Skin epidermis (tissue), 12 donors: Measurements from ENCODE around the gene ATOSB.
"Not testable (repeated sequence)": the region's sequence is repeated elsewhere in the genome, so short reads cannot be mapped to it uniquely, and the experiment has no call there.

Experiments
- H3K27ac ChIP-seq, 21 experiments: fragments of 200-600 bp; sonication (generic) in 11 of 21; one replicate each; pipeline ENCODE4 v1.5.0; 2020; ENCODE audit warnings: mild to moderate bottlenecking in 3 of 21, inconsistent platforms in 2 of 21, moderate library complexity in 2 of 21
- H3K4me3 ChIP-seq, 7 experiments: fragments of 200-600 bp; sonication (generic) in 2 of 7; one replicate each; pipeline ENCODE4 v1.5.0; 2020; ENCODE audit warnings: inconsistent platforms in 2 of 7, mild to moderate bottlenecking in 2 of 7, moderate library complexity in 1 of 7

The ATOSB gene, protein sequence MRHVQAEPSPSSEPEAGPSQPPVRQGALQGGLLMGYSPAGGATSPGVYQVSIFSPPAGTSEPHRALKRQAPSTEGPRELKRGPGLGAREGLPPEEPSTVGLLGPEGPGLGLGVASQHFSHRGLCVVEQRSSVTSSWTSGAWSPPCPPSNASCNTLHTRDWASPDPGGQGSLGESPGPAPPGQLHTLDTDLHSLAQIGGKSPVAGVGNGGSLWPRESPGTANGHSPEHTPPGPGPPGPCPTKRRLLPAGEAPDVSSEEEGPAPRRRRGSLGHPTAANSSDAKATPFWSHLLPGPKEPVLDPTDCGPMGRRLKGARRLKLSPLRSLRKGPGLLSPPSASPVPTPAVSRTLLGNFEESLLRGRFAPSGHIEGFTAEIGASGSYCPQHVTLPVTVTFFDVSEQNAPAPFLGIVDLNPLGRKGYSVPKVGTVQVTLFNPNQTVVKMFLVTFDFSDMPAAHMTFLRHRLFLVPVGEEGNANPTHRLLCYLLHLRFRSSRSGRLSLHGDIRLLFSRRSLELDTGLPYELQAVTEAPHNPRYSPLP

DNA sequence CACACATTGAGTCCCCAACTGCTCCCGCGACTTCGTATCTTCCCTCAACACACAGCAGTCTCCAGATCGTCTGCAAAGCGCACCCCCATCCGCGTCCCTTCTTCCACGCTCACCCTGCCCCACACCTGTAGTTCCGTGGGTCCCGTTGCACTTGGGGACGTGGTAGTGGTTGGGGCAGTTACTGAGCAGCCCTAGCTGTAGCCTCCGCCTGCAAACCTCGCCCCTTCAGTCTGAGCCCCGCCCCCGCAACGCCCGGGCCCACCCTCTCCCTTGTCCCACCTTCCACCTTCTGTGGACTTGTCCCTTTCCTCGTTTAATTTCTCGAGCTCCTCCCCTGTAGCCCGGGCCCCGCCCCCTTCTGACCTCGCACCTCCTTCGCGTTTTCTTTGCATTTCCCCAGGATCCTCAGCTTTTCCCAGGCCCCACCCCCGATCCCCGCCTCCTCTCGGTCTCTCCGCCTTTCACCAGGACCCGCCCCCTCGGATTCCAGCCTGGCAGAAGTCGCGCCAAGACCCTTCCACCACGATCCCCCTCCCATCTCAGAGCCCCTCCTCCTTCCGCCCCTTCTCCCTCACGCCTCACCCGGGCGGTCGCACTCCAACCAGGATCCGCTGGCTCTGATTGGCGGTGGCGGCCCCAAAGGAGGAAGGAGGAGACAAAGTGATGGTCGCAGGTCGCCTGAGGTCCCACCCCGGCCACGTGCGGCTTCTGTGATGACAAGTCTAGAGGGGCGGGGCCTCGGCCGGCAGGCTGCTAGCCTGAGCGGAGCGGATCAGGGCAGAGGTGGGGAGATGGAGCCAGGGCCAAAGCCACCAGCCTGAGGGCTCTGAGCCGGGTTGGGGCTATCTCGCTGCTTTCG is at the start of gene ATOSB:
Gene ATOSB, minus strand, starts transcription at position 183 of the 859 bp plus-strand sequence. CDS start 7,588 bp downstream, outside the sequence.
- peak within 1 kb of the TSS; percentile 49 to 63 (median 57) for H3K4me3 ChIP-seq
- H3K27ac ChIP-seq, result peak within 1 kb of the TSS; percentile 36 to 97 (median 90)

DNA sequence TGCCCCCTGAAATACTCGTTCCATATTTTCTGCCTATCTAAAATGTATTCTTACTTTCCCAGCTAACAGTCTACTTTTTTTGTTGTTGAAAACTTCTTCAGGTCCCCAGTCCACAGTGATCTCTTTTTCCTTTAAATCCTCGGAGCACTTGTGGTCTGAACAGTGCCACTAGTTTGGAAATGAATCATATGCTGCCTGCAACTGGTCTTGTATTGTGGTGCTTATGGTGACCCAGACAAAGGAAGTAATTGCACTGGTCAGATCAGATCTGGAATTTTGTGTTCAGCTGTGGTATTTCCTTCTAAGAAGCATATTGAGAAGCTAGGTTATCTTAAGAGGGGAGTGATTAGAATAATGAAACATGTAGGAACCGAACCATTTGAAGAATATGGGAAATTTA is 49.0 kb upstream of the ATOSB start:
- Histone ChIP-seq H3K27ac (no peak overlapping the region), H3K4me3 (no peak overlapping the region)

DNA sequence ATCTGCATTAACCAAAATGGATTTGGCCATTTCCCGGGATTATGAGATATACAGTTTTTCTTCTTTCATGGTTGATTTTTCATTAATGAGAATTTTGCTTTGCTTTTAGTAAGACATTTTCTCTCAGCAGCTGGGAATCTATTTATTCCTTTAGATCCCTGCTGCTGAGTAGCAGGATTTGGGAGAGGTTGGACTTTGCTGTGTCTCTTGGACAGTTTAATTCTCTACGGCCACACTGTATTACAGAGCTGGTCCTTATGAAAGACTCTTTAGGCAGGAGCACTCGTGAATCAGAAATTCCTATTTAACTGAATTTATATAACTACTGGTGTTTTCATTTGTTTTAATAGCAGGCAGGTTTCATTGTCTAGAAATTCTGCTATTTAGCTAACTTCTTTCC is 47.8 kb upstream of the ATOSB start:
- Histone ChIP-seq H3K27ac (peak overlapping the region in 1 of 21 experiments; percentile 2), H3K4me3 (no peak overlapping the region)

DNA sequence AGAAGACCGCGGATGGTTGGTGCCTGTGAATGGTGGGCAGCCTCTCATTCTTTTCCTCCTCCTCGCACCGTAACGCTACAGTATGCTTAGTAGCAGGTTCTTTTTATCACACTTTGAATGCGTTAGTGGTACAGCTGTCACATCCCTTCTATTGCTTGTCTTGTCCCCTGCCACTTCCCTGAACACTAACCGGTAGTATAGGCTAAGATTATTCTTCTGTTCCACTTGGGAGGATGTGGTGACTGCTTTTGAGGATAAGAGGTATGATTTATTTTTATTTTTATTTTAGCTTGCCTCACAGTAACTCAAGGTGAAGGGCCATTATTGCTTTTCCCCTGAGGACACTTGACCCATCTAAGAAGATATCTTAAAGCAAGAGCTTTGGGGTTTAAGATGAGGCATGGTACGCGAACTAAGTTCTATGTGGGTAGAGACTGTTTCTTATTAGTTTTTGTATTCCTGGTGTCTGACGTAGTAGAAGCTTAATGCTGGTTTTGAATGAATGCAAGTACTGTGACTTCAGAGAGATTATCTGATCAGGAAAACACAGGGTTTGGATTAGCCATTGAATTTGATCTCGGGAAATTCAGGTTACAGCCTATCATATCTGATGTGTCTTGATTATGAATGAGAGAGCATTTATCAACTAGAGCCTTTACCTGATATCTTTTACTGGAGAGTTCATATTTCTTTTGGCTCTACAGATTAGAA is 47.1 kb upstream of the ATOSB start:
- H3K4me3 ChIP-seq, result peak overlapping the region; percentile 63 to 80 (median 72)
- peak overlapping the region in 16 of 21 experiments; percentile 72 to 95 (median 83) for H3K27ac ChIP-seq

DNA sequence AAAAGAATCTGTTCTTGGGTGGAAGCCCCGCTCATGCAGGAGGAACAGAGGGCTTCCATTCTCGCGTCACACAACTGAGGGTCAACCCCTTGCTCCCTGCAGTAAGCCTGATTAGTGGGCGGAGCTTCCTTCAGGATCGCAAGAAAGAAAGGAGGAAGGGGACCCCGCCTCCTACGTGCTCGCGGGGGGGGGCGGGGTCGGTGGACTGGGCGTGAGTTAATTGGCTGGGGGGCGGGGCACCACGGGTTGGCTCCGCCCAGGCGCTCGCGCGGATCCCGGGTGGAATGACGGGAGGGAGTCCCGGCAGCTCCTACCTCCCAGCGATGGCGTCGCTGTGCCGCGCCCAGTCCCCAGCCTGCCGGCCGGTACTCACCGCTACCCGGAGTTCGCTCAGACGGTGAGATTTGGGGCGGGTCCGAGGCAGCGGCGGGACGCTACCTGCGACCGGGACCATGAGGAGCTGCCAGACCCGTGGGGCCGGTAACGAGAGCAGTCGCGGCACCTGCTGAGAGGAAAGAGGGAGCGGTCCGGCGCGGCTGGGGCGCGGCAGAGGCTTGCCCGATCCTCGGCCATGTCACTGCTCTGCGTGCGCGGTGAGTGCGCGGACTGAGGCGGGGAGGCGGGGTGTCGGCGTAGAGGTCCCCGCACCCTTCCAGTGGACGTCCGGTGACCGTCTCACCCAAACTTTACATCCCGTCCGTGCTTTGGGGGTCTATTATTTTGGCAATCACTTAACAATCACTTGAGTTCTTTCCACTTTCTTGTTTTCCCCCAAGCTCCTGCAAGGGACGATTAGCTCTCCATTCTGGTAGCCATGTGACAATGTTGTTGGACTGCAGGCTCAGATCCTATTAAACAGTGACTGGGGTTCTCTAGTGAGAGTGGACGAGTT is 46.3 kb upstream of the ATOSB start, which contains the start of gene UNC13B:
Gene UNC13B, plus strand, starts transcription at position 297 of the 892 bp plus-strand sequence. Its CDS starts 275 bp downstream, at position 572.
- peak within 1 kb of the TSS; percentile 1 to 95 (median 79) for H3K27ac ChIP-seq
- peak within 1 kb of the TSS; percentile 63 to 80 (median 72) for H3K4me3 ChIP-seq

DNA sequence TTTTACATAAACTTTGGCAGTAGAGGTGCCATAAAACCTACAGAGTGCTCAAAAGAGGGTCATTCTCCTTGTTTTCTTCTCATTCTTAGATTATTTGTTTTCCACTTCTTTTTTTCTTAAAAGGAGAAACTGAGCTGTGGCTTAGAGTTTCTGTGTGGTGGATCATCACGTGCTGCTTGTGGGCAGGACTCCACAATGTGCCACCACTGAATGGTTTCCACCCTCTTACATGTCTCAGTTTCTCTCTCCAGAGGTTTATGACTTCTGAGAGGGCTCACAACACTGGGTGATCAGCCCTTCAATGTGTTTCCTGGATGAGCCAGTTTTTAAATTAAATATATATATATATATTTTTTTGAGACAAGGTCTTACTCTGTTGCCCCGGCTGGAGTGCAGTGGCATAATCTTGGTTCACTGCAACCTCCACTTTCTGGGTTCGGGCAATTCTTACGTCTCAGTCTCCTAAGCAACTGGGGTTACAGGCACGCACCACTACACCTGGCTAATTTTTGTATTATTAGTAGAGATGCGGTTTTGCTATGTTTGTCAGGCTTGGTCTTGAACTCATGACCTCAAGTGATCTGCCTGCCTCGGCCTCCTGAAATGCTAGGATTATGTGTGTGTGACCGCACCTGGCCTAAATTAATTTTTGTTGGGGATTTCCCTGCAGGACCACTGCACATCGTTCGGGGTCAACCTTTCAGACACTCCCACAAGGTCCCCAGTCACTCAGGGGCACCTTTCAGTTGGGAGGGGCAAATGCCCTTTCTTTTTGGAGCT is 43.0 kb upstream of the ATOSB start:
- H3K27ac ChIP-seq, result no peak overlapping the region
- H3K4me3 ChIP-seq, result no peak overlapping the region

DNA sequence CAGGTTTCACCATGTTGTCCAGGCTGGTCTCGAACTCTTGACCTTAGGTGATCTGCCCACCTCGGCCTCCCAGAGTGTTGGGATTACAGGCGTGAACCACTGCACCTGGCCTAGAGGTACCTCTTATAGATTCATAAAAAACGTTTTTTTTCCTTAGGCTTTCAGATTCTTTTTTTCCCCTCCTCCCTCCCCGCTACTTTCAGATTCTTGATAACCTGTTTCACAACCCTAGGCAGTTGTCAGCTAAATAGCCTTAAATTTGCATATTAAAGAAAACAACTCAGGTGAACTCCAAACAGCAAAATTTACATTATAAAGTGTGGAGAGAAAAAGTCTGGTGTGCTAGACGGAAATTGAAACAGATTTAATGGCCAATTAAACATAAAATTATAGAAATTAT is 42.2 kb upstream of the ATOSB start:
- H3K27ac ChIP-seq, H3K4me3 ChIP-seq: not testable (repeated sequence)

DNA sequence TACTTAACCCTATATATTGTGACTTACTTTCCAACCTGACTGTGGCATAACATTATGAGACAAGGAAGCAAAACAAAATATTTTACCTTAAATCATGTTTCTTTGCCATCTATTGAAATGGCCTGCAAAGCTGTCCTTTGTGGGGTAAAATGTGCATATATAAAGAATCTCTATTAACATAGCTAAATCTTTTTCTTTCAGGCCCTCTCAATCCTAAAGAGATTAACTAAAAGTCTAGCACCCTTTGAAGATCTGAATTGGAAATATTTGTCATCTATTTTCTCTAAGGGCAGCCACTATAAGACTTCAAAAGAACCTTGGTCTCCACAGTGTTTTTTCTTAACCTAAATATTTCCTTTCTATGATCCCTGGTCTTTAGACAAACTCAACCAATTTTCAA is 41.1 kb upstream of the ATOSB start:
- H3K4me3 ChIP-seq, result no peak overlapping the region
- H3K27ac ChIP-seq, result no peak overlapping the region

DNA sequence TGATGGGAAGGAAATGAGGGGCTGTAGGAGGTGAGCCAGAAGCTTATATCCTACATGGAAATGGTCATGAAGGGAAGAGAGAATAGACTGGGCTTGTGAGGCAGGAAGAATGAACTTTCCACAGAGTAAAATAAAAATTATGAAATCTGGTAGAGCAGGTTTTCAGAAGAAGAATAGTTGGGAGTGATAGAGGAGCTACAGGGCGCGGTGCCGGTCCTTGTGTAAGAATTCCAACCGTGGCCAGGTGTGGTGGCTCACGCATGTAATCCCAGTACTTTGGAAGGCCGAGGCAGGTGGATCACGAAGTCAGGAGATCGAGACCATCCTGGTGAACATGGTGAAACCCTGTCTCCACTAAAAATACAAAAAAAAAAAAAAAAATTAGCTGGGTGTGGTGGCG is 37.3 kb upstream of the ATOSB start:
- H3K27ac ChIP-seq, result no peak overlapping the region

DNA sequence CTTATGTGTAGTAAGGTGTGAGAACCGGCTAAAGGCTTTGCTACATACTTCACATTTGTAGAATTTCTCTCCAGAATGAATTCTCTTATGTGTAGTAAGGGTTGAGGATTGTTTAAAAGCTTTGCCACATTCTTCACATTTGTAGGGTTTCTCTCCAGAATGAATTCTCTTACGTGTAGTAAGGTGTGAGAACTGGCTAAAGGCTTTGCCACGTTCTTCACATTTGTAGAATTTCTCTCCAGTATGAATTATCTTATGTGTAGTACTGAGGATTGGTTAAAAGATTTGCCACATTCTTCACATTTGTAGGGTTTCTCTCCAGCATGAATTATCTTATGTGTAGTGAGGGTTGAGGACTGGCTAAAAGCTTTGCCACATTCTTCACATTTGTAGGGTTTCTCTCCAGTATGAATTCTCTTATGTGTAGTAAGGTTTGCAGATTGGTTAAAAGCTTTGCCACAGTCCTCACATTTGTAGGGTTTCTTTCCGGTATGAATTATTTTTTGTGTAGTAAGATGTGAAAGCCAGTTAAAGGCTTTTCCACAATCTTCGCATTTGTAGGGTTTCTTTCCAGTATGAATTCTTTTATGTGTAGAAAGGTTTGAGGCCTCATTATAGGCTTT is 32.4 kb upstream of the ATOSB start:
- H3K27ac ChIP-seq, H3K4me3 ChIP-seq: not testable (repeated sequence)

More for the DNA sequence above, 37.3 kb upstream of the ATOSB start:
- no peak overlapping the region for H3K4me3 ChIP-seq

DNA sequence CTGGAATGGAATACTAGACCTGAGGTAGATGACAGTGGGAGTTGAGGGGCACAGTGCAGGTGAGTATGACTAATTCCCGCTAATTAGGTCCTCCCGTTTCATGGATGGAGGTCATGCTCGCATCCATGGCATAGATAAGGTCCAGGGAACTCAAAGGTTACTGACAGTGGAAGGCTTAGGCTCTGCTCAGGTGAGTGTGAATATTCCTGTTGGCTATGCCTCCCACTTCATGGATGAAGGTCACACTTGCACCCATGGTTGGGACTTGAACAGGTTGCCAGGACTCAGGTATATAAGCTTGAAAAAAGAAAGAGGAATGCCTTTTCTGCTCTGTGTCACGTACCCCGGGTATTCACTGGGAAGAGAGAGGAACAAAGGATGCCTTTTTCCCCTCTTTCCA is 26.4 kb upstream of the ATOSB start:
- no peak overlapping the region for H3K4me3 ChIP-seq
- no peak overlapping the region for H3K27ac ChIP-seq

DNA sequence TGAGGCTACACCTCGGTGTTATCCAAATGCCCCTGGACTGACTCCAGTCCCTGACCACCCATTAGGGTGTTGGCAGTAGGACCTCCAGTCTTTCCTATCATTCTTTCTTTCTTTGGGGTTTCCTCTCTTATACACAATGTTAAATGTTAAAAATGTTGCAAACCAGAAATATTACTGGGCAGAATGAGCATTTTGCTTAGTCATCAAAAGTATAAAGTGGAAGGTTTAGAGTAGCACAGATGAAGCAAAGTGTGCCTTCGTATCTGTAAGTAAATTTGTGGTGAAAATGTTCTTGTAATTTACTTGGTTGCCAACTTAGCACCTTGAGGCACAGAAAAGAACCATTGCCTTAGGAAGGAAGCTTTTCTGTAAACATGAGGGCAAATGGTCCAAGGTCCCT is 24.4 kb upstream of the ATOSB start:
- Histone ChIP-seq H3K27ac (no peak overlapping the region), H3K4me3 (no peak overlapping the region)

DNA sequence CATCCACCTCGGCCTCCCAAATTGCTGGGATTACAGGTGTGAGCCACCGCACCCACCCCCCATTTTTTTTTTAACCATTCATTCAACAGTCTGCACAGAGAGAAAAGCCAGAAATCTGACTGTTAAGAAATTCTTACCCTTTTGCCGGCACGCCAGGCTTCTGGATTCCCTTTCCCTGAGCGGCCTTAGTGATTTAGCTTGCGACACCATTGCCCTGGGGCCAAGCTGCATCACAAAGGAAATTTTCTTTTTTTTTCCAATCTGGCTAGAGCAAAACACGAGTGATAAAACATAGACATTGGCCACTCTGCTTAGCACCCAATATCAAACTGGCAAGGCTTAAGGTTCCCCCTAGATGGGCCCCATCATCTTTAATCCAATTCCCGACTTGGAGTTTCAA is 21.2 kb upstream of the ATOSB start:
- H3K4me3 ChIP-seq, result no peak overlapping the region
- no peak overlapping the region for H3K27ac ChIP-seq

DNA sequence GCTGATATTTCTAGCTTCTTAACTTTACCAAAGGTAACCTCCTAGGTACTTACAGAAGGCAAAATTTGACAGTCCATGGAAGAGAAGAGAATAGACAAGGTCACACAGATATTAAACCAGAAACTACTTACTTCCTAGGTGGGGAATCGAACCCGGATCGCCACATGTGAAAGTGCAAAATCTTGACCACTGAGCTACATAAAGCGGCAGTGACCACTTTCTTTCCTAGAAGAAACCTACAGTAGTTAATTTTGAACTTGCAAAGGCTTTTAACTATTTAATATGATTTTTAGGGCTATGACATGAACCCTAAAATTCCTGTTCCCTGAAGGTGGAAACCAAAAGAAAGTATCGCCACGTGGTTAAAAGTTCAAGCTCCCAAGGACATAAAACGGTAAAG is 20.3 kb upstream of the ATOSB start:
- Histone ChIP-seq H3K27ac (no peak overlapping the region), H3K4me3 (no peak overlapping the region)

DNA sequence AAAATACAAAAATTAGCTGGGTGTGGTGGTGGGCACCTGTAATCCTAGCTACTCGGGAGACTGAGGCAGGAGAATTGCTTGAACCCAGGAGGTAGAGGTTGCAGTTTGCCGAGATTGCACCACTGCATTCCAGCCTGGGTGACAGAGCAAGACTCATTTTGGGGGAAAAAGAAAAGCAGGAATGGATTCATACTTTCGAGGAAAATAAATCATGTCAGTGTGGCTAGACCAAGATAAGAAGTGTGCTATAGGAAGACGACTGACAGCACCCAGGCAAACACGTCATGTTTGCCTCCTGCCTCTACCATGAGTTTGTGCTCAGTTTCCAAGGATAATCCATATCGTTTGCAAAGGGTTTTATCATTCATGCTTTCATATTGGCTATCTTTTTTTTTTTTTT is 19.3 kb upstream of the ATOSB start:
- H3K27ac ChIP-seq, result no peak overlapping the region

DNA sequence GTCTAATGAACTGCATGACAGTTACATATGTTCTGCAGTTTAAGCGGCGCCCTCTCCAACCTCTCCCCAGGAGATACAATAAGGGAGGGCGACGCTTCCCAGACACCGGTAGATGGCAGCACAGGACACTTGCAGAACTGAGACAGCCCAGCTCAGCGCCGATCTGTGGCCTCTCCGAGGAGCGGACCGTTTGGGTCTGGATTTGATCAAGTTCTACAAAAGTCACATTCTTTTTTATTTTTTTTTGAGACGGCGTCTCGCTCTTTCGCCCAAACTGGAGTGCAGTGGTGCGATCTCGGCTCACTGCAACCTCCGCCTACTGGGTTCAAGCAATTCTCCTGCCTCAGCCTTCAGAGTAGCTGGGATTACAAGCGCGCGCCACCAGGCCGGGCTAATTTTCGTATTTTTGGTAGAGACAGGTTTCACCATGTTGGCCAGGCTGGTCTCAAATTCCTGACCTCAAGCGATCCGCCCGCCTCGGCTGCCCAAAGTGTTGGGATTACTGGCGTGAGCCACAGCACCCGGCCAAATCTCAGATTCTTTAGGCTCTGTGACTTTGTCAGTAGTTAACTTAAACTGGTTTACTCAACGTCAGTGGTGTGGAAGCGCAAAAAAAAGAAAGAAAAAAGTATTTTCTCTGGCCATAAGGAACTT is 1.4 kb upstream of the ATOSB start:
- Histone ChIP-seq H3K27ac (peak overlapping the region in 16 of 21 experiments; percentile 3 to 97 (median 86)), H3K4me3 (peak overlapping the region in 5 of 7 experiments; percentile 49 to 63 (median 57))

More for the DNA sequence above, 19.3 kb upstream of the ATOSB start:
- H3K4me3 ChIP-seq, result no peak overlapping the region

DNA sequence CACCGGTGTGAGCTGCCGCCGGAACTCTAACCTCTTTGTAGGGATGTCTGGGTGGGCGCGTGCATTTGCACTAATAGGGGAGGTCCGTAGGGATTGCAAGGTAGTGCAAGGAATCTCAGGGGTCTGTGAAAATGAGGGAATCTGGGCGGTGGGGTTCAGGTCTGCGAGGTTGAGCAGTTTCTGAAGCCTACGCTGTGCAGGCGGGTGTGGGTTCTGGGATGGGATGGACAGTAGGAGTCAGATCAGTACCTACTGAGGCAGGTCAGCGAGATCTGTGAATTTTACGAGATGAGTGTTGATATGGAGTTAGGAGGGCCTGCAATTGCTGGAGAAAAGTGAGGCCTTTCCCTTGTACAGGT is 856 bp upstream of the ATOSB start:
- peak overlapping the region; percentile 49 to 63 (median 57) for H3K4me3 ChIP-seq
- H3K27ac ChIP-seq, result peak overlapping the region in 18 of 21 experiments; percentile 14 to 97 (median 90)
